T-helper 2 cell treated with Interferon-gamma antibody and Interleukin-4, amounts not matched to agents 5 μg/mL and 100 μg/mL, for 36 hours (primary cell): ENCODE measurements around the gene ARPP19.
"Not testable (repeated sequence)": the region's sequence is repeated elsewhere in the genome, so short reads cannot be mapped to it uniquely, and the experiment has no call there.

Experiments
- DNase-seq: peaks from one replicate; pipeline ENCODE4 v3.0.0; 2021; ENCODE audit warnings: low spot score
- H3K27ac Mint-ChIP-seq: one replicate; pipeline ENCODE4 v1.8.0; 2021; ENCODE audit warnings: mild to moderate bottlenecking, mixed read lengths
- H3K27me3 Mint-ChIP-seq: one replicate; pipeline ENCODE4 v1.8.0; 2021; ENCODE audit warnings: low read depth, mixed read lengths
- H3K36me3 Mint-ChIP-seq: one replicate; pipeline ENCODE4 v1.8.0; 2021; ENCODE audit warnings: low read depth, mixed read lengths
- H3K4me1 Mint-ChIP-seq: one replicate; pipeline ENCODE4 v1.8.0; 2021; ENCODE audit warnings: low read depth, mixed read lengths
- H3K4me3 Mint-ChIP-seq: one replicate; pipeline ENCODE4 v1.8.0; 2022; ENCODE audit warnings: mild to moderate bottlenecking, moderate library complexity, mixed read lengths
- H3K9me3 Mint-ChIP-seq: one replicate; pipeline ENCODE4 v1.8.0; 2021; ENCODE audit warnings: mixed read lengths

The ARPP19 gene

GRCh38 chr15:52563501-52564060 is 5.2 kb downstream of the ARPP19 start:
- H3K27ac Mint-ChIP-seq = peak overlapping the region; percentile 20
- no peak for DNase-seq
- H3K4me1 Mint-ChIP-seq = peaks cover 63% of the 10 kb centered on the region
- H3K9me3 Mint-ChIP-seq = no peaks in the 10 kb centered on the region
- H3K4me3 Mint-ChIP-seq = no peak overlapping the region
- peaks cover 42% of the 10 kb centered on the region for H3K36me3 Mint-ChIP-seq
- H3K27me3 Mint-ChIP-seq = no peaks in the 10 kb centered on the region

DNA sequence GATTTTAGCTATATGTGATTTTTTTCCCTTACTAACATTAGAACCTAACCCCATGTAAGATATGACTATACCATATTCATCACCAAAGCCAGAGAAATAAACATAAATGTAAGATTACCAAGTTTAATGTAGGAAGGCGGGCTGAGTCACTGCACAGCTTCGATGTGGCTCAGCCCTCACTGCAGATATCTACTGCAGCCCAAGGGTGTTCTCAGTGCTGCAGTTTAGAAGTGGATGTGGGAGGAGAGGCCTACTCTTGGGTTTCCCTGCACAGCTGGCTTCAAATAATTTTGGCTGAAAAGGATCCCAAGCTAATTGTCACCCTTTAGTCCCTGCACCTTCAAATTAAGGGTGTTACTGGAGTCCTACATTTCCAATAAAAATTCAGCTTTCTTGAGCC is 9.3 kb downstream of the ARPP19 start:
- peak; percentile 74 for DNase-seq
- Mint-ChIP-seq H3K27ac (peak overlapping the region; percentile 82), H3K9me3 (no peaks in the 10 kb centered on the region), H3K27me3 (no peaks in the 10 kb centered on the region), H3K4me1 (peaks cover 66% of the 10 kb centered on the region), H3K4me3 (peak overlapping the region; percentile 54), H3K36me3 (peaks cover 50% of the 10 kb centered on the region)

- Mint-ChIP-seq H3K4me3 (peak overlapping the region; percentile 54), H3K27me3 (no peaks in the 10 kb centered on the region), H3K36me3 (peaks cover 51% of the 10 kb centered on the region), H3K9me3 (no peaks in the 10 kb centered on the region), H3K27ac (peak overlapping the region; percentile 82), H3K4me1 (peaks cover 61% of the 10 kb centered on the region)
- no peak for DNase-seq
Measured at GRCh38 chr15:52559022-52559421, 9.8 kb downstream of the ARPP19 start.

DNA sequence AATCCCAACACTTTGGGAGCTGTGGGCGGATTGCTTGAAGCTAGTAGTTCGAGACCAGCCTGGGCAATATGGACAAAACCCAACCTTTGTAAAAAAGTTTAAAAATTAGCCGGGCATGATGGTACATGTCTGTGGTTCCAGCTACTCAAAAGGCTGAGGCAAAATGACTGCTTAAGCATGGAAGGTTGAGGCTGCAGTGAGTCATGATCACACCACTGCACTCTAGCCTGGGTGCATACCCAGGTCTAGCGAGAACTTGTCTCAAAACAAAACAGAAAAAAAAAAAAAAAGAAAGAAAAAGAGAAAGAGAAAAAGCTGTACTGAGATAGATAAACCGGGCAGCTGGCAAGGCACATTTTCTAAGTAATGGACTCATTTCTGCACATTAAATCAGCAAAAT is 10.6 kb downstream of the ARPP19 start:
- Mint-ChIP-seq H3K27ac (peak overlapping the region; percentile 85), H3K27me3 (no peaks in the 10 kb centered on the region), H3K4me3 (peak overlapping the region; percentile 54), H3K4me1 (peaks cover 58% of the 10 kb centered on the region), H3K36me3 (peaks cover 51% of the 10 kb centered on the region), H3K9me3 (no peaks in the 10 kb centered on the region)
- peak; percentile 77 for DNase-seq

DNA sequence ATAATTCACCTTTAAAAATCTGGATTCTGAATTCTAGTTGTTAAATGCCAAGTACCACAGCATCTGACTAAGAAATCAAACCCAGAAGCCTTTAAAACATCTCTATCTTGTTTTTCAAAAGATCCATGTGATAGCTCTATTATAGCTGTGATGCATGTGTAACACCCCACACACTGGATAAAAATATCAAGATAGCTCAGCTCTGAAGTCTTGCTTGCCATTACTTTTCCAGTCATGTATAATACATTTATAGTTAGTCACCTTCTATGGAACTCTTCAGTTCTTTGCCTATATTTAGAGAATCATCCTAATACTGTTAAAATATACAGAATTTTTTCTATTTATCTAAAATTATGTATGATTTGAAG is 11.6 kb downstream of the ARPP19 start:
- H3K4me1 Mint-ChIP-seq = peaks cover 55% of the 10 kb centered on the region
- peaks cover 45% of the 10 kb centered on the region for H3K36me3 Mint-ChIP-seq
- no peak for DNase-seq
- H3K27ac Mint-ChIP-seq = peak overlapping the region; percentile 19
- H3K4me3 Mint-ChIP-seq = no peak overlapping the region
- H3K9me3 Mint-ChIP-seq = no peaks in the 10 kb centered on the region
- no peaks in the 10 kb centered on the region for H3K27me3 Mint-ChIP-seq

GRCh38 chr15:52556524-52557273 is 12.1 kb downstream of the ARPP19 start:
- no peak for DNase-seq
- no peaks in the 10 kb centered on the region for H3K27me3 Mint-ChIP-seq
- peaks cover 52% of the 10 kb centered on the region for H3K4me1 Mint-ChIP-seq
- H3K9me3 Mint-ChIP-seq = no peaks in the 10 kb centered on the region
- H3K4me3 Mint-ChIP-seq = no peak overlapping the region
- H3K27ac Mint-ChIP-seq = peak overlapping the region; percentile 19
- peaks cover 50% of the 10 kb centered on the region for H3K36me3 Mint-ChIP-seq

GRCh38 chr15:52552303-52552702 is 16.5 kb downstream of the ARPP19 start:
- peaks cover 17% of the 10 kb centered on the region for H3K4me1 Mint-ChIP-seq
- no peaks in the 10 kb centered on the region for H3K27me3 Mint-ChIP-seq
- no peaks in the 10 kb centered on the region for H3K9me3 Mint-ChIP-seq
- H3K27ac Mint-ChIP-seq = no peak overlapping the region
- no peak overlapping the region for H3K4me3 Mint-ChIP-seq
- no peak for DNase-seq
- H3K36me3 Mint-ChIP-seq = peaks cover 55% of the 10 kb centered on the region

GRCh38 chr15:52551762-52552161 is 17.1 kb downstream of the ARPP19 start:
- Mint-ChIP-seq H3K4me3 (no peak overlapping the region), H3K9me3 (no peaks in the 10 kb centered on the region), H3K36me3 (peaks cover 58% of the 10 kb centered on the region), H3K27me3 (no peaks in the 10 kb centered on the region), H3K4me1 (peaks cover 12% of the 10 kb centered on the region), H3K27ac (no peak overlapping the region)
- no peak for DNase-seq

GRCh38 chr15:52551186-52551585 is 17.6 kb downstream of the ARPP19 start:
- not testable (repeated sequence) for H3K9me3 Mint-ChIP-seq, H3K4me3 Mint-ChIP-seq, DNase-seq, H3K27ac Mint-ChIP-seq, H3K27me3 Mint-ChIP-seq
- peaks cover 12% of the 10 kb centered on the region for H3K4me1 Mint-ChIP-seq
- peaks cover 60% of the 10 kb centered on the region for H3K36me3 Mint-ChIP-seq

GRCh38 chr15:52546031-52546751 is 22.6 kb downstream of the ARPP19 start:
- H3K27ac Mint-ChIP-seq = peak overlapping the region; percentile 42
- DNase-seq = no peak

GRCh38 chr15:52540374-52541012 is 28.3 kb downstream of the ARPP19 start:
- DNase-seq = no peak
- Mint-ChIP-seq H3K9me3 (peaks cover 20% of the 10 kb centered on the region), H3K36me3 (peaks cover 8% of the 10 kb centered on the region), H3K27ac (no peak overlapping the region), H3K4me3 (no peak overlapping the region), H3K4me1 (no peaks in the 10 kb centered on the region), H3K27me3 (no peaks in the 10 kb centered on the region)

More at GRCh38 chr15:52546031-52546751, 22.6 kb downstream of the ARPP19 start:
- peaks cover 11% of the 10 kb centered on the region for H3K4me1 Mint-ChIP-seq
- peaks cover 7% of the 10 kb centered on the region for H3K9me3 Mint-ChIP-seq
- H3K27me3 Mint-ChIP-seq = no peaks in the 10 kb centered on the region
- peaks cover 49% of the 10 kb centered on the region for H3K36me3 Mint-ChIP-seq
- no peak overlapping the region for H3K4me3 Mint-ChIP-seq

DNA sequence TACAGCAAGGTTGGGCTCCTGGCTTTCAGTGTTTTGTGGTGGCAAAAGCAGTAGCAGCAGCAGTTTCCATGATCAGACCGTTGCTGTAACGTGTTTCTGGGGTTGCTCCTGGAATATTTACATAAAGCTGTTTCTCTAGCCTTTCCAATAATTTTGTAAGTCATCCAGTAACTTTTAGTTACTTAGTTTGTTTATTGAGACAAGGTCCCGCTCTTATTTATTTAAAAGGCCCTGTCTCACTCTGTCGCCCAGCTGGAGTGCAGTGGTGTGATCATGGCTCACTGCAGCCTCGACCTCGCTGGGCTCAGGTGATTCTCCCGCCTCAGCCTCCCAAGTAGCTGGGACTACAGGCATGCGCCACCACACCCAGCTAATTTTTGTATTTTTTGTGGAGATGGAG is 31.4 kb downstream of the ARPP19 start:
- H3K4me1 Mint-ChIP-seq = peaks cover 5% of the 10 kb centered on the region
- no peak overlapping the region for H3K27ac Mint-ChIP-seq
- peaks cover 18% of the 10 kb centered on the region for H3K9me3 Mint-ChIP-seq
- DNase-seq = no peak
- H3K27me3 Mint-ChIP-seq = peaks cover 4% of the 10 kb centered on the region
- no peak overlapping the region for H3K4me3 Mint-ChIP-seq
- peaks cover 2% of the 10 kb centered on the region for H3K36me3 Mint-ChIP-seq

DNA sequence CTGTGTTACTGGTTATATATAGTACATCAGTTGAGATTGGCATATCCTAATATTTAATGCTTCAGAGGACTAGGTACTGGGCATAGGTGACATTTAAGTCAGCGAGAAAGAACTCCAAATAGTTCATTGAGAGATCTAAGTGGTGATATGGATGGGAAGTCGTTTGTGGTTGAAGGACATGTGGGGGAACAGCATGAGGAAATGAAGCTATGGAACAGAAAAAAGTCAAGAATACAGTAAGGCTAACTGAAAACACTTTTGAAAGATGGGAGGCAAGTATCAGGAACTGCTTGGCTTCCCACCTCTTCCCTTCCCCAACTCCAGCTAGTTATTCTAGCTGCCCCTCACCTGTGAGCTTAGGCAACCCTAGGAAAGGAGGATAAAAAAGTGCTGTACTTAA is 36.4 kb downstream of the ARPP19 start:
- Mint-ChIP-seq H3K4me3 (no peak overlapping the region), H3K27ac (no peak overlapping the region), H3K36me3 (no peaks in the 10 kb centered on the region), H3K9me3 (no peaks in the 10 kb centered on the region), H3K4me1 (peaks cover 18% of the 10 kb centered on the region), H3K27me3 (peaks cover 14% of the 10 kb centered on the region)
- no peak for DNase-seq

DNA sequence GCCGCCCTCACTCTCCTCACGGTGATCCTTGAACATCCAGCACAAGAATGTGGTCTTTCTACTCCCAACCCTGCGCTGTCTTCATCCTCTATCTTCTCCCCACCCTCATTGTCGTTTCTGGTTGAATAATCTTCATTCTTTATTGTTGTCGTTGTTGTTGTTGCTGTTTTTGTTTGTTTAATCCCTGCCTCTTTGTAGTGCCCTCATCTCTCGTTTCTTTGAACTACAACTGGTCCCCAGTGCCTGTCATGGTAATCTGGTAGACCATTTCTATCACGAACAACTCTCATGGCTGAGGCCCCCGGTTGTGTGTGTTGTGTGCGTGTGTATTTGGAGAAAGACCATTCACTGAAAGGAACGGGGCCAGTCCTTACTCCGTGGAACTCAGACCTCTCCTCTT is 38.9 kb downstream of the ARPP19 start:
- Mint-ChIP-seq H3K36me3 (peaks cover 4% of the 10 kb centered on the region), H3K4me1 (peaks cover 20% of the 10 kb centered on the region), H3K27me3 (peaks cover 14% of the 10 kb centered on the region), H3K27ac (peak overlapping the region; percentile 77), H3K9me3 (no peaks in the 10 kb centered on the region), H3K4me3 (peak overlapping the region; percentile 78)
- DNase-seq = no peak
